T-helper 9 cell (primary cell): ENCODE data around the gene UBE2A.

Experiments used
- DNase-seq: peaks from one replicate; pipeline ENCODE4 v3.0.0-alpha.2; 2020

Gene UBE2A

DNA sequence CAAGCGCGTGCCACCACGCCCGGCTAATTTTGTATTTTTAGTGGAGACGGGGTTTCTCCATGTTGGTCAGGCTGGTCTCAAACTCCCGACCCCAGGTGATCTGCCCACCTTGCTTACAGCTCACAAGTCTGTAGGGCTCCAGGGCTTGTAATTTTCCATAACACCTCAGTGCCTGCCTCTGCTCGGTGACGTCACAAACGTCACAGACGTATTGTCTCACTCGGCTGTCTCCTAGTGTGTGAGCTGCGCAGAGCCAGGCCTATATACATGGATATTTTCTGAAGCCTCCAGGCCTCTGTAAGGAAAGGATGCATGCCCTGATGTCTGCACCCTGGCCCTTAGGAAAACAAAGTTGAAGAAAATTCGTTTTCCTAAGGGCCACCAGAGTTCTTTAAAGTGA, 40.4 kb downstream of the UBE2A start:
- DNase-seq, result no peak

DNA sequence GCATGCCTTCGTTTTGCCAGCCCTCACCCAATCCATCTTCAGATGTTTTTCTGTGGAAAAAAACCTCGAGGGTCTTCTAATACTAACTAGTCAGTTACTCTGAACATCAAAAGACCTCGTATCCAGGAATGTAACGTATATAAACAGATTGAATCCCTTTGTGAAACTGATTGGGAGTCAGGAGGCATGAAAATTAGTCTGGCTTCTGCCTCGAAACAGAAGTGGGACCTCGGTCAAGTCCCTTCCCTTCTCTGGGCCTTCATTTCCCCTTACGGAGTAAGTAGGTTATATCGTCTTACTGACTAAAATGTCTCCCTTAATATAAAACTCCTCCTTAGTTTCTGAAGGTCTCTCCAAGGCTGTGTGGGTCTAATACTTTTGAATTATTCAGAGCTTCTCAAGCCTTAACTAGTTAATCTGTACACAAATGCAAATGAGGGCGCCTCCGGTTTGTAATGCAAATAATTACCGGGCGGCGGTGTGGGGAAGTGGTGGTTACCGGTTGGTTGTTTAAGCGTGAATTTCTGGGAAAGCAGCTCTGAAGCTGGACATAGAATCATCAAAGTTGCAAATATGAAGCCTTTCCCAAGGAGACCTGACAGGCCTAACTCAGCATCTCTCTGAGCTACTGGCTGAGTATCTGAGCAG, 43.3 kb downstream of the UBE2A start:
- no peak for DNase-seq

GRCh38 chrX:119618439-119618838, 44.1 kb downstream of the UBE2A start:
- DNase-seq, result no peak

- DNase-seq, result no peak
Measured at GRCh38 chrX:119622356-119623232, 48.2 kb downstream of the UBE2A start.

DNA sequence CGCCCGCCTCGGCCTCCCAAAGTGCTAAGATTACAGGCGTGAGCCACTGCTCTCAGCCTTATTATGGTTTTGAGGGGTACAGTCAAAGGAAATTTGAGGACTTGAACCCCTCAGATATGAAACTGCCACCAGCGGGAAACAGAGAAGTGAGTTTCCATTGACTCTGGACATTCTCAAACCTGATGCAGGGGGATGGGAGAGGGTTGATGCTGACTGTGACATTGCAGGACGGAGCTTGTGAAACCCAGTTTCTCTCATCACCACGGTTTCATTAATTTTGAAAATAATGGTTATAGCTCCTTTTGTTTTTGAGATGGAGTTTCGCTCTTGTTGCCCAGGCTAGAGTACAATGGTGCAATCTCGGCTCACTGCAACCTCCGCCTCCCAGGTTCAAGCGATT, 50.1 kb downstream of the UBE2A start:
- DNase-seq, result no peak

GRCh38 chrX:119624951-119625668, 50.7 kb downstream of the UBE2A start:
- no peak for DNase-seq

DNA sequence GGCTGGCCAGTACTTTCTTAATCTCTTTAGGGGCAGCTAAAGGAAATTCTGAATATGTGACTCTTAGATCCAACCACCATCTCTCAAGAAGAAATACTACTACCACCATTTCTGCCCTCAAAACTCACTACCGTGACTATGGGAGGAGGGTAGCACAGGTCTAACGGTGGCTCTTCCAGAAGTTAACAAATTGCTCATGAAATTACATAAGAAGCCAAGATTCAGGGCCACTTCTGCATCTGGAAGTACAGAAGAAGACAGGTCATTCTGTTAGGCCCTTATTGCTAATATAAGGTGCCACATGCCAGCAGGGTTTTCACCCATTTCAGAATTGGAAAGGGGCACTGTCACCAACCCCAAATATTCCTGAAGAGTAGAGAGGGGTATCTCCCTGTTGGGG, 51.5 kb downstream of the UBE2A start:
- no peak for DNase-seq
